SHP77 treated with DMSO at 0.1 percent for 48 hours (cell line): Measurements from ENCODE around the gene YTHDF1.
A peak's percentile ranks its signal among the peaks of the same experiment; 100 is the strongest.

ENCODE experiments used
- DNase-seq: peaks from one replicate; lab custom pipeline; 2025; lab: John Stamatoyannopoulos, UW

The YTHDF1 gene

GRCh38 chr20:63155266-63156165 is 60.4 kb downstream of the YTHDF1 start:
- DNase-seq, result no peak

- no peak for DNase-seq
Observed at GRCh38 chr20:63154395-63154794, 61.5 kb downstream of the YTHDF1 start.

GRCh38 chr20:63153254-63154221 is 62.4 kb downstream of the YTHDF1 start:
- DNase-seq, result no peak

- no peak for DNase-seq
Observed at GRCh38 chr20:63152322-63153253, 63.3 kb downstream of the YTHDF1 start.

- peak; percentile 67 for DNase-seq
Observed at GRCh38 chr20:63151554-63152321, 64.2 kb downstream of the YTHDF1 start.

GRCh38 chr20:63150911-63151531 is 64.9 kb downstream of the YTHDF1 start:
- peak; percentile 22 for DNase-seq

GRCh38 chr20:63150391-63150898 is 65.5 kb downstream of the YTHDF1 start:
- DNase-seq, result no peak

GRCh38 chr20:63149531-63150192 is 66.3 kb downstream of the YTHDF1 start:
- DNase-seq, result peak; percentile 64

GRCh38 chr20:63148696-63149095 is 67.2 kb downstream of the YTHDF1 start:
- DNase-seq, result no peak

GRCh38 chr20:63147532-63147931 is 68.4 kb downstream of the YTHDF1 start:
- DNase-seq, result no peak
